HG02852 (cell line): ENCODE measurements around the gene TIMM44.
"Not testable (repeated sequence)": the region's sequence is repeated elsewhere in the genome, so short reads cannot be mapped to it uniquely, and the experiment has no call there.

Source experiments
- ATAC-seq: cut with Tn5 transposase; IDR thresholded peaks from one replicate; pipeline ENCODE4 v1.9.1; 2021; ENCODE audit warnings: mild to moderate bottlenecking, moderate library complexity; ENCODE audit not compliant: unreplicated experiment

TIMM44 gene

GRCh38 chr19:7926021-7926726 is 17.3 kb downstream of the TIMM44 start, which contains the start of gene CTXN1:
CTXN1 (minus strand) TSS chr19:7926135; CDS start chr19:7925538, 597 bp downstream.
- no peak for ATAC-seq

DNA sequence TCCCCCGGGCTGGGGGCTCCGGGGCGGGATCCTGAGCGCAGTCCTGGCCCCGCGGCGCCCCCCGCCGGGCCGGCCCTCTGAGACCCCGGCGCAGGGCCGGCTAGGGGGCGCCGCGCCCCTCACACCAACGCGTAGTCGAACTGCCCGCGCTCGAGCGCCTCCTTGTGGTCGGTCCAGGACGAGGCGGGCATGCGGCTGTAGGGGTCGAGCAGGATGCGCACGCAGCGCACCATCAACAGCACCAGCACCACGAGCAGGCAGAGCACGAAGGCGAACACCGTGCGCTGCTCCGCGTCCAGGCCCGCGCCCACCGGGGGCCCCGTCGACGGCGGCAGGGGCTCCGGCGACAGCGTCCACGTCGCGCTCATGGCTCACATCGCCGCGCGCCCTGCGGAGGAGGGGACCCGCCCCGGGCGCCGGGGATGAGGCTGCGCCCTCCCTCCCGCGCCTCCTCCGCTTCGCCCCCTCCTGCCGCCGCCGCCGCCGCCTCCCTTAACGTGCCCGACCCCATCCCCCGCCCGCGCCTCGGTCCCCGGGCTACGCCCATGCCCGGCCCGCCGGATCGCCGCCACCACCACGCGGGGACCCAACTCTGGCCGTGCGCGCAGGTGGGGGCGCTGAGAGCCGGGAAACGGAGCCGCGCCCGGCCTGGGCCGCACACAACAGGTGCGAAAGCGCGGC is 18.2 kb downstream of the TIMM44 start:
- ATAC-seq: no peak

DNA sequence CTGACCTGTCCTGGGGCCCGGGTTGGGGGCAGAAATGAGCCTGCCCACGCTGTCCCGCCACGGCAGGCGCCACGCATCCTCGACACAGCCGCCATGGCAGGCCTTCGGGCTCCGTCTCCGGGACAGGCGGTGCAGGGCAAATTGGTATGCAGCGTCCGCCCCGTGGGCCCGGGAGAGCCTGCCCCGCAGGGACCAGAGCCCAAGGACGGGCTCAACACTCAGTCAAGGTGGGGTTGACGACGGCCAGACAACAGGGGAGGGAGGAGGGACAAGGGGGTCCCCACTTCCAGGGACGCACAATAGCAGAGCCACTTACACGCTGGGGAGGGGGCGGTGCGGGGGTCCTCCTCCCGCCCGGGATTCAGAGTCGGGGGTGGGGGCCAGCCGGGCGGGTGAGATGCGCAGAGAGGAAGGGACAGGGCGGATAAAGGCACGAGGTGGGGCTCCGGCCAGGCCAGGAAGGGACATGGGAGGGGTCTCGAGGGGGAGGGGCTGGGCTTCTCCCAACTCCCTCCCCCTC is 18.8 kb downstream of the TIMM44 start:
- ATAC-seq: no peak

GRCh38 chr19:7924241-7924640 is 19.2 kb downstream of the TIMM44 start:
- no peak for ATAC-seq

DNA sequence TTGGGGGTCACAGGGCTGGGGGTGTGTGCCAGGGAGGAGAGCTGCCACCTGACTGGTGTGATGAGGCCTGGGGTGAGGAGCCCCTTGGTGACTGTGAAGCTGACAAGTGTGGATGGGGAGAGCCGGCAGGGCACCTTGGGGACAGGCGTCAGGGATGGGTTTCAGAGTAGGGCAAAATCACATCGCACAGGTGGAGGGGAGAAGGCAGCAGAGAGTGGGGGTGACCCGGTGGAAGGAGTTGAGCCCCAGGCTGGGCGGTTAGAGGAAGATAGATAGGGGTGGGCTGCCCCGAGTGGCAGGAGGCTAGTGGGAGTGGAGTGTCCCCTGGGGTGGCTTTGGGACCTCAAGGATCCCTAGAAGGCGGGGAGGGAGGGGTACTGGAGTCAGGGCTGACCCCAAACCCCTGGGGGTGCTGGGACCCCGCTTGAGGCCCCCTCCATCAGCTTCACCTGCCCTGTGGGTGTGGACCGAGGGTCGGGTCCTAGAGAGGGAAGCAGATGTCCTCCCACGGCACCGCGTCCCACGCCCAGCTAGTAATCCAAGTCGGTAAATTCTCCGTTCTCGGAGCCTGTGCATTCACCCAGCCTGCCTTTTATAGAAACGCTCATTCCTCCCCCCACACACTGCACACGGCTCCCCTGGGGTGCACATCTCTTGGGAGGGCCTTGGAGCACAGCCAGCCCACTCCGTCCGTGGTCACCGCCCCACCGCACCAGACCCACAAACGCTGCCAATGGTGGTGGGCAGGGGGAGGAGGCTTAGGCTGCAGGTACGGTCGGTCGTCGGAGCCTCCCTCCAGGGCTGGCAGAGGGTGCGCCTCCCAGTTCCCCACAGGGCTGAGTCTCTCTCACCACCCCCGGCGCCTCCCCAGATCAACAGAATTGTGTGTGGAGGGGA is 19.9 kb downstream of the TIMM44 start:
- no peak for ATAC-seq

- ATAC-seq: no peak
These were observed 20.6 kb downstream of the TIMM44 start for GRCh38 chr19:7922836-7923195.

DNA sequence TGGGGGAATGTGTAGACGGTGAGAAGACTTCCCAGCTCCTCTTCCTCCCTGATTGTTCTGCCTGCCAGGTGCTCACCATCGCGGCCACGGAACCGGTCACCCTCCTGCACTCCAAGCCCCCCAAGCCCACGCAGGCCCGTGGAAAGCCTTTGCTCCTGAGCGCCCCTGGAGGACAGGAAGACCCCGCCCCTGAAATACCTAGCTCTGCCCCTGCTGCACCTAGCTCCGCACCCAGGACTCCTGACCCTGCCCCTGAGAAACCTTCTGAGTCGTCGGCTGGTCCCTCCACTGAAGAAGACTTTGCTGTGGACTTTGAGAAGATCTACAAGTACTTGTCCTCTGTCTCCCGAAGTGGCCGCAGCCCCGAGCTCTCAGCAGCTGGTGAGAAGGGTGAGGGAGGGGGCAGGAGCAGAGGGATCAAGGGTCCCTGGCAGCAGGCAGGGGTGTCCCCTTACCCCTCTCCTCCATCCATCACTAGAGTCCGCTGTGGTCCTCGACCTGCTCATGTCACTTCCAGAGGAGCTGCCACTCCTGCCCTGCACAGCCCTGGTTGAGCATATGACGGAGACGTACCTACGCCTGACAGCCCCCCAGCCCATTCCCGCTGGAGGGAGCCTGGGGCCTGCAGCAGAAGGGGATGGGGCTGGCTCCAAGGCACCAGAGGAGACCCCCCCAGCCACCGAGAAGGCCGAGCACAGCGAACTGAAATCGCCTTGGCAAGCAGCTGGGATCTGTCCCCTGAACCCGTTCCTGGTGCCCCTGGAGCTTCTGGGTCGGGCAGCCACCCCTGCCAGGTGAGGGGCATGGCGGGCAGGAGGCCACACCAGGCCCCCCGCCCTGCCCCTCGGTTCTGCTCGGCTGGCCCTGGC is 21.3 kb downstream of the TIMM44 start:
- no peak for ATAC-seq

GRCh38 chr19:7921302-7921966 is 22.0 kb downstream of the TIMM44 start:
- ATAC-seq: no peak

DNA sequence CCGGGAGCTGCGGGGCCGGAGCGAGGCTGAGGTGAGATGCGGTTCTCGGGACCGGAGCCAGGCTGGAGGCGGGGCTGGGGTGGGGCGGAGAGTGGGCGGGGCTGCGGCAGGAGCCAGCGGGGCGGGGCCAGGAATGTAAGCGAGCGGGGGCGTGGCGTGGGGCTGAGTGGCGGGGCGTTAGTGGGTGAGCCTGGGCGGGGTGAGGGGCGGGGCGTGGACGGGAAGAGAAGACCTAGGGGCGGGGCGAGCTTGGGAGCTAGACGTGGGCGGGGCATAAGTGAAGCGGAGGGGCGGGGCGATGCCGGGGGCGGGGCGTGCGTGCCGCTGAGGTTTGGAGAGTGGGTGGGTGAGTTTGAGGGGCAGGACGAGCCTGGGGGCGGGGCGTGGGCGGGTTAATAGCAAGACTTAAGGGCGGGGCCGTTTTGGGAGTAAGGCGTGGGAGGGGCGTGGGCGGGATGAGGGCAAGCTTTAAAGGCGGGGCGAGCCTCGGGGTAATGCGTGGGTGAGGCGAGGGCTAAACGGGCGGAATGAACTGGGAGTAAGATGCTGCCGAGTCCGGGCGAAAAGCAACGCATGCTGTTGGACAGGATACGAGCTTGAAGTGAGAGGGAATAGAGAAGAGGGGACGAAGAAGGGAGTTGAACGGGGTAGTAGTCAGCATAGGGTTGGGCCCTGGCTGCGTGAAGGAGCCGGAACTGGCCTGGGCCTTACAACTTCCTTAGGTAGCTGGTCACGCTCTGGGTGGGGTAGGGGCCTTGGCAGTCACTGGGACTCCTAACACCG is 22.8 kb downstream of the TIMM44 start:
- ATAC-seq: peak; percentile 42

DNA sequence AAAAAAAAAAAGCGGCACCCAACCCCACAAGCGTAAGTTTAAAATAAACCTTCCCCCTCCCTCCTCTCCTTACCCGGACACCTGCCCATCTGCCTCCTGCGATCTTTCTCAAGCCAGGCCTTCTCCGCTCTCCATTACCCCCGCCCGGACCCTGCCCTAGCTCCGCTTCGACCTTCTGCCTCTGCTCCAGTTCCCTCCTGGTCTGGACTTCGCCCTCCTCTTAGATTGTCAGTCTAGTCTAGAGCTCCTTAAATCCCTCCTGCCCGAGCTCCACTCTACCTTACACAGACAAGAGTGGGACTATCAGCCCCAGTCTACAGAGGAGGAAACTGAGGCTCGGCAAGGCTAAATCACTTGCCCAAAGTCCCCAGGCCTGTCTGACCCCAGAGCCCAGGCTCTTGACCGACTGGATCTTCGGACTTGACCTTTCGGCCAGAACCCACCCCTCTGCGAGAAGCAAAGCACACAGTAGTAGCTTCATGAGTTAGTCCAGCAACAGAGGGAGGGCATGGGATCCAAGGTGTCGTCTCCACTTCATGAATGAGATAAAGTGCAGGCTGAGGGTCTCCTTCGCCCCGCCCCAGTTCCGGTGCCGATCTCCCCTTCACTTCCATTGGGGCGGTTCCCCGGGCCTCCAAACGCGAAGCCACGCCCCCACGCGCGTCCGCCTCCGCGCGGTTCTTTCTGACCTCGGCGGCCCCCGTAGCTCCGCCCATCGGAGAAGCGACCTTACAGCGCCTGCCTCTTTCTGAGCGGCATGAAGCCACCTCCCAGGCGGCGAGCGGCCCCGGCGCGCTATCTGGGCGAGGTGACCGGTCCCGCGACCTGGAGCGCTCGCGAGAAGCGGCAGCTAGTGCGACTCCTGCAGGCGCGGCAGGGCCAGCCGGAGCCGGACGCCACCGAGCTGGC is 23.6 kb downstream of the TIMM44 start, which contains the start of gene SNAPC2:
Gene SNAPC2 (plus strand): TSS at position 729 of the 909 bp plus-strand sequence. CDS start 29 bp downstream, at position 758.
- peak; percentile 58 for ATAC-seq

- ATAC-seq: no peak
These were observed 24.6 kb downstream of the TIMM44 start for GRCh38 chr19:7918615-7919421.

GRCh38 chr19:7918062-7918614 is 25.3 kb downstream of the TIMM44 start:
- not testable (repeated sequence) for ATAC-seq

- no peak for ATAC-seq
These were observed 26.0 kb downstream of the TIMM44 start for GRCh38 chr19:7917267-7918061.

DNA sequence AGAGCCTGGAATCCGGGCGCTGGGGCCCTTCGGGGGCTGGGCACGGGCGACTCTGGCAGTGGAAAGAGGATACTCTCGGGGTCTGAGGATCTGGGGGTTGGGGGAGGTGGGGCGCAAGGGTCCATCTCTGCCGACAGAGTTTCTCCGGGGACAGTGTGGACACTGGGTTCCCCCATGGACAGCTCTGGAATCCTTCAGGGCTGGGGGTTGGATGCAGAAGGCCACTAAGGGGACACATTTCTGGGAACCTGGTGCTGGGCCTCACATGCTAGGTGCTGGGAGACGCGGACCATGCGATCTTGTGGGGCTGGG is 26.6 kb downstream of the TIMM44 start:
- no peak for ATAC-seq

- no peak for ATAC-seq
These were observed 27.1 kb downstream of the TIMM44 start for GRCh38 chr19:7916103-7916954.
